Gastrocnemius medialis (tissue), 4 donors: ENCODE data around the gene TENT5C.

ENCODE experiments used
- POLR2A ChIP-seq, 2 donors: fragments of 450-650 bp; IDR thresholded peaks; one replicate each; pipeline ENCODE4 v1.6.1; 2017; ENCODE audit warnings: antibody characterized with exemption in 2 of 2, mild to moderate bottlenecking in 2 of 2, moderate library complexity in 2 of 2
- TF ChIP-seq, protein P1 (sequence below), 5 experiments: fragments of 450-650 bp in 3 of 5; fragments of 200-600 bp in 2 of 5; sonication (generic) in 2 of 5; IDR thresholded peaks in 4 of 5; conservative IDR thresholded peaks in 1 of 5; 1 replicate in 4 of 5; 2 replicates in 1 of 5; pipeline ENCODE4 v1.5.1; 2016 to 2019; ENCODE audit warnings: antibody characterized with exemption in 5 of 5, mild to moderate bottlenecking in 3 of 5, moderate library complexity in 3 of 5

DNA sequence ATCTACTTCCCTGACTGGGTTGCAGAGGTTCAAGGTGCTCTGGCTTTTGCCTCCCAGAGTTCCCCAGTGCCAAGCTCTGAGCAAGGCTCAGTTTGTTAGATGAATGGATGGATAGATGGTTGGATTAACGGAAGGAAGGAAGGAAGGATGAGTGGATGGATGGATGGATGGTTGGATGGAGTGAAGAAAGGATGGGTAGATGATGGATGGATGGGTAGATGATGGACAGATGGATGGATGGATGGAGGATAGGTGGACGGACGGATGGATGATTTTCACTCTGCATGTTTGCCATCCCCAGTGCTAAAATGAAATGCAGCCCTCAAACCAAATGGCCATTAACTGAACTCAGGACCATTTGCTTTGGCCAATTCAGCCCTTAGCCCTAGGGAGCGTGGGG lies 27.4 kb upstream of the TENT5C start:
- TF ChIP-seq POLR2A (IDR thresholded peaks at IDR 0.05): no peak
- TF ChIP-seq, protein P1, sequence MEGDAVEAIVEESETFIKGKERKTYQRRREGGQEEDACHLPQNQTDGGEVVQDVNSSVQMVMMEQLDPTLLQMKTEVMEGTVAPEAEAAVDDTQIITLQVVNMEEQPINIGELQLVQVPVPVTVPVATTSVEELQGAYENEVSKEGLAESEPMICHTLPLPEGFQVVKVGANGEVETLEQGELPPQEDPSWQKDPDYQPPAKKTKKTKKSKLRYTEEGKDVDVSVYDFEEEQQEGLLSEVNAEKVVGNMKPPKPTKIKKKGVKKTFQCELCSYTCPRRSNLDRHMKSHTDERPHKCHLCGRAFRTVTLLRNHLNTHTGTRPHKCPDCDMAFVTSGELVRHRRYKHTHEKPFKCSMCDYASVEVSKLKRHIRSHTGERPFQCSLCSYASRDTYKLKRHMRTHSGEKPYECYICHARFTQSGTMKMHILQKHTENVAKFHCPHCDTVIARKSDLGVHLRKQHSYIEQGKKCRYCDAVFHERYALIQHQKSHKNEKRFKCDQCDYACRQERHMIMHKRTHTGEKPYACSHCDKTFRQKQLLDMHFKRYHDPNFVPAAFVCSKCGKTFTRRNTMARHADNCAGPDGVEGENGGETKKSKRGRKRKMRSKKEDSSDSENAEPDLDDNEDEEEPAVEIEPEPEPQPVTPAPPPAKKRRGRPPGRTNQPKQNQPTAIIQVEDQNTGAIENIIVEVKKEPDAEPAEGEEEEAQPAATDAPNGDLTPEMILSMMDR (IDR thresholded peaks at IDR 0.05 in 4 of 5, conservative IDR thresholded peaks at IDR 0.05 in 1 of 5): no peak
